Panc1 (cell line): ENCODE measurements around the gene AKAP6. TPM values are rescaled to one million over a fixed set of nuclear protein-coding genes. Genes with fewer than 3 reads are reported as not detected.

Experiments used
- ATAC-seq: fragments of 200-7000 bp; cut with Tn5 transposase; 2 replicates; pipeline ENCODE4 v1.9.1; 2020; ENCODE audit warnings: mild to moderate bottlenecking, moderate library complexity
- BruUV-seq: library from RNA; stranded (reverse); fragments of 400-500 nt; replicated peaks from 2 replicates; lab custom pipeline; 2021; lab: Mats Ljungman, UMichigan
- CTCF ChIA-PET: fragments of 300-600 bp; sonication (Branson Sonifier 250); formaldehyde crosslinking; loops from one replicate; lab custom pipeline; 2022; ENCODE audit warnings: antibody characterized with exemption; lab: Charles Lee
- POLR2A ChIA-PET: fragments of 300-600 bp; sonication (Branson Sonifier 250); formaldehyde crosslinking; loops from one replicate; lab custom pipeline; 2022; ENCODE audit warnings: antibody characterized with exemption; lab: Charles Lee
- DNase-seq: peaks from one replicate; pipeline ENCODE4 v3.0.0-alpha.2; 2010; ENCODE audit warnings: low read depth, low spot score
- H3K27ac ChIP-seq: 2 replicates; pipeline ENCODE4 v1.5.1; 2011; ENCODE audit warnings: mild to moderate bottlenecking, low read length, inconsistent platforms
- H3K27me3 ChIP-seq: fragments of 200-500 bp; sonication (Bioruptor generic); 2 replicates; pipeline ENCODE4 v1.6.0; 2014; ENCODE audit warnings: low read length, inconsistent platforms; ENCODE audit not compliant: control insufficient read depth, insufficient read depth
- H3K36me3 ChIP-seq: fragments of 200-500 bp; sonication (Bioruptor generic); 2 replicates; pipeline ENCODE4 v1.5.1; 2014; ENCODE audit warnings: inconsistent platforms, mild to moderate bottlenecking, low read length, moderate library complexity; ENCODE audit not compliant: control insufficient read depth, insufficient read depth
- H3K4me1 ChIP-seq: 2 replicates; pipeline ENCODE4 v1.5.1; 2011; ENCODE audit warnings: inconsistent platforms, mild to moderate bottlenecking, low read length, moderate library complexity; ENCODE audit not compliant: control insufficient read depth, insufficient read depth
- H3K4me3 ChIP-seq, 2 experiments: 2 replicates each; pipeline ENCODE4 v1.5.1; 2011 to 2012; ENCODE audit warnings: low read depth in 2 of 2, low read length in 2 of 2, mild to moderate bottlenecking in 2 of 2, inconsistent platforms in 1 of 2, moderate library complexity in 1 of 2
- H3K9me3 ChIP-seq: fragments of 200-500 bp; sonication (Bioruptor generic); 2 replicates; pipeline ENCODE4 v1.5.1; 2014; ENCODE audit warnings: low read depth, mild to moderate bottlenecking, inconsistent platforms, low read length, moderate library complexity; ENCODE audit not compliant: control insufficient read depth, insufficient read depth
- POLR2AphosphoS5 ChIP-seq: IDR thresholded peaks from 2 replicates; pipeline ENCODE4 v1.6.1; 2012; ENCODE audit warnings: mild to moderate bottlenecking, low read depth, low read length, moderate library complexity
- SIN3A ChIP-seq: IDR thresholded peaks from 2 replicates; pipeline ENCODE4 v1.6.1; 2012; ENCODE audit warnings: low read depth, mild to moderate bottlenecking, low read length, moderate library complexity, borderline replicate concordance; ENCODE audit not compliant: insufficient read depth
- TCF7L2 ChIP-seq: IDR thresholded peaks from 2 replicates; pipeline ENCODE4 v1.6.1; 2011; ENCODE audit warnings: mild to moderate bottlenecking, low read depth, low read length, inconsistent platforms
- in situ Hi-C: cut with HindIII; loops from 2 replicates; pipeline ENCODE4 v1.10.0; 2016; ENCODE audit warnings: low sequenced_read_pairs, low pct_unique_long_range_greater_than_20kb
- intact Hi-C: fragments of 100-400 bp; cut with micrococcal nuclease; formaldehyde crosslinking; loops from one replicate; pipeline ENCODE4 v1.10.0; 2022; ENCODE audit not compliant: unreplicated experiment
- total RNA-seq: library from RNA; stranded (reverse); gene quantifications from one replicate; pipeline ENCODE4 v1.2.1, GENCODE V29; 2021; ENCODE audit not compliant: unreplicated experiment
- TF ChIP-seq, protein P1 (sequence below): fragments of 450-650 bp; IDR thresholded peaks from 2 replicates; pipeline ENCODE4 v1.5.1; 2017; ENCODE audit warnings: mild to moderate bottlenecking
- TF ChIP-seq, protein P2 (sequence below), 2 experiments: IDR thresholded peaks; 2 replicates each; pipeline ENCODE4 v1.6.1; 2011 to 2012; ENCODE audit warnings: low read depth in 2 of 2, control low read depth in 1 of 2, low read length in 1 of 2, mild to moderate bottlenecking in 1 of 2, moderate library complexity in 1 of 2; ENCODE audit not compliant: insufficient read depth in 1 of 2

The AKAP6 gene
- total RNA-seq, 1 experiment from 2014 or later, result 0.82 TPM

DNA sequence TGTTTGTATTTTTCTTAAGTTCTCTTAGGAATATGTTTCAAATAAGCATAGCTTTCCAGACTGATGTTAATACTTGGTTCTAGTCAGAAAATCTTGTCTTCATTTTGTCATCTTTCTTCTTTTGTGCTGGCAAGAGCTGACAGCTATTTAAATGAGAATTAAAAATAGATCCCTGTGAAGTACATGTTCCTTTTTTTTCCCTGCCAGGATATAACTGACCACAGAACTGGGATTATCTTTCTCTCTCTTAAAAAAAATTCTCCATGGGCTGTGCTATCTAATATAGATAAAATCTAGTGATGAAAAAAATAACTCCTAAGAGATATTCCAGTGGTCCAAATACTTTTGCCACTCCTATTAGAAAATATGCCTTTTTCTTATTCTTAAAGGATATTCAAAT is 163.4 kb downstream of the AKAP6 start:
- Histone ChIP-seq H3K4me3 (no peak overlapping the region), H3K36me3 (no peaks in the 10 kb centered on the region), H3K4me1 (no peaks in the 10 kb centered on the region), H3K27ac (no peak overlapping the region), H3K9me3 (no peaks in the 10 kb centered on the region), H3K27me3 (no peaks in the 10 kb centered on the region)
- no peak for DNase-seq
- intact Hi-C loops, result no loop called here
- ChIA-PET POLR2A (interaction anchor here (0.6 kb wide), 1 partner anchor 217 kb away, joined by 3 read pairs; no protein-coding TSS in a partner anchor), CTCF (no interaction called here)
- no TSS peak for BruUV-seq
- no peak for TF ChIP-seq POLR2AphosphoS5
- in situ Hi-C loops, result no loop called here
- ATAC-seq, result no peak

DNA sequence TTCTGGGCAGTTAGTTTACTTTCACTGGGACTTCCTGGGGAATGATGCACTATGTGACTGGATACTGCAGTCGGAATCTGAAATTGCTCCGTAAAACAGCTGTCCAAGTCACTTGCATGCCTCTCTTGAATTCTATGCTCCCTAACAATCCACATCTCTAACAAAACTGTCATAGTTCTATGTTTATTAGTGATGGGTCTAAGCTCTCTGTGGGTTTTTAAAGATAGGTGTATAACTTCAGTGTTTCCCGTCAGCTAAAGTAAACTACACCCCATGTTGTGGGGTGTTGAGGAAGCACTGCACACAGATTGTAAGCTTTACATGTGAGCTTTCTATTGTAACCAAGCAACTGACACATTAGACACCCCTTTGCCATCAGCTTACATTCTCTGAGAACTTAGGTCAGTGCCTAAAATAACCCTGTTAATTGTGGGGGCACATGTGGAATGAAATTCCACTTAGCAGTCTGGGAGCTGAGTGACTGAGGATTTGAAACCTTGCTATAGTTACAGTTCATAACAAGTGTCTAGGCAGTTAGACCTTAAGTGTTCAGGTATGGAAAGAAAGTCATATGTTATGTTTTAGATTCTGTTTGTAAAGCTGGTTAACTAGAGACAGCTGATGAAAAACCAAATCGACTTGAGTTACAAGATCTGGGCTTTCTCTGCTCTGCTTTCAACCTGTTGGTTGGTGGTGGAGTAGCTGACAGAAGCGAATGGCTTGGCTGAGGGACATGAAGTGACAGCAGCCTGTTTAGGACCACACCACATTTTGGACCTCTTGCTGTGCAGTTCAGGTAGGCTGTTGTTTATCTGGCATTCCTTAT is 165.7 kb downstream of the AKAP6 start:
- no peaks in the 10 kb centered on the region for H3K36me3 ChIP-seq
- TF ChIP-seq POLR2AphosphoS5 (no peak), SIN3A (no peak), TCF7L2 (no peak)
- TF ChIP-seq, protein P1, sequence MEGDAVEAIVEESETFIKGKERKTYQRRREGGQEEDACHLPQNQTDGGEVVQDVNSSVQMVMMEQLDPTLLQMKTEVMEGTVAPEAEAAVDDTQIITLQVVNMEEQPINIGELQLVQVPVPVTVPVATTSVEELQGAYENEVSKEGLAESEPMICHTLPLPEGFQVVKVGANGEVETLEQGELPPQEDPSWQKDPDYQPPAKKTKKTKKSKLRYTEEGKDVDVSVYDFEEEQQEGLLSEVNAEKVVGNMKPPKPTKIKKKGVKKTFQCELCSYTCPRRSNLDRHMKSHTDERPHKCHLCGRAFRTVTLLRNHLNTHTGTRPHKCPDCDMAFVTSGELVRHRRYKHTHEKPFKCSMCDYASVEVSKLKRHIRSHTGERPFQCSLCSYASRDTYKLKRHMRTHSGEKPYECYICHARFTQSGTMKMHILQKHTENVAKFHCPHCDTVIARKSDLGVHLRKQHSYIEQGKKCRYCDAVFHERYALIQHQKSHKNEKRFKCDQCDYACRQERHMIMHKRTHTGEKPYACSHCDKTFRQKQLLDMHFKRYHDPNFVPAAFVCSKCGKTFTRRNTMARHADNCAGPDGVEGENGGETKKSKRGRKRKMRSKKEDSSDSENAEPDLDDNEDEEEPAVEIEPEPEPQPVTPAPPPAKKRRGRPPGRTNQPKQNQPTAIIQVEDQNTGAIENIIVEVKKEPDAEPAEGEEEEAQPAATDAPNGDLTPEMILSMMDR, result no peak
- TF ChIP-seq, protein P2, sequence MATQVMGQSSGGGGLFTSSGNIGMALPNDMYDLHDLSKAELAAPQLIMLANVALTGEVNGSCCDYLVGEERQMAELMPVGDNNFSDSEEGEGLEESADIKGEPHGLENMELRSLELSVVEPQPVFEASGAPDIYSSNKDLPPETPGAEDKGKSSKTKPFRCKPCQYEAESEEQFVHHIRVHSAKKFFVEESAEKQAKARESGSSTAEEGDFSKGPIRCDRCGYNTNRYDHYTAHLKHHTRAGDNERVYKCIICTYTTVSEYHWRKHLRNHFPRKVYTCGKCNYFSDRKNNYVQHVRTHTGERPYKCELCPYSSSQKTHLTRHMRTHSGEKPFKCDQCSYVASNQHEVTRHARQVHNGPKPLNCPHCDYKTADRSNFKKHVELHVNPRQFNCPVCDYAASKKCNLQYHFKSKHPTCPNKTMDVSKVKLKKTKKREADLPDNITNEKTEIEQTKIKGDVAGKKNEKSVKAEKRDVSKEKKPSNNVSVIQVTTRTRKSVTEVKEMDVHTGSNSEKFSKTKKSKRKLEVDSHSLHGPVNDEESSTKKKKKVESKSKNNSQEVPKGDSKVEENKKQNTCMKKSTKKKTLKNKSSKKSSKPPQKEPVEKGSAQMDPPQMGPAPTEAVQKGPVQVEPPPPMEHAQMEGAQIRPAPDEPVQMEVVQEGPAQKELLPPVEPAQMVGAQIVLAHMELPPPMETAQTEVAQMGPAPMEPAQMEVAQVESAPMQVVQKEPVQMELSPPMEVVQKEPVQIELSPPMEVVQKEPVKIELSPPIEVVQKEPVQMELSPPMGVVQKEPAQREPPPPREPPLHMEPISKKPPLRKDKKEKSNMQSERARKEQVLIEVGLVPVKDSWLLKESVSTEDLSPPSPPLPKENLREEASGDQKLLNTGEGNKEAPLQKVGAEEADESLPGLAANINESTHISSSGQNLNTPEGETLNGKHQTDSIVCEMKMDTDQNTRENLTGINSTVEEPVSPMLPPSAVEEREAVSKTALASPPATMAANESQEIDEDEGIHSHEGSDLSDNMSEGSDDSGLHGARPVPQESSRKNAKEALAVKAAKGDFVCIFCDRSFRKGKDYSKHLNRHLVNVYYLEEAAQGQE (IDR thresholded peaks at IDR 0.05; ENCODE audit: insufficient read depth in 1 of 2, low read depth in 2 of 2, low read length in 1 of 2), result no peak
- ATAC-seq (no peak), DNase-seq (no peak)
- no peak overlapping the region; a peak in 1 of 4 replicates for H3K4me3 ChIP-seq
- ChIA-PET POLR2A (no interaction called here), CTCF (no interaction called here)
- H3K4me1 ChIP-seq, result no peaks in the 10 kb centered on the region
- BruUV-seq, result no TSS peak
- intact Hi-C loops (no loop called here), in situ Hi-C loops (no loop called here)
- no peaks in the 10 kb centered on the region for H3K27me3 ChIP-seq
- H3K9me3 ChIP-seq, result no peaks in the 10 kb centered on the region
- H3K27ac ChIP-seq, result no peak overlapping the region

DNA sequence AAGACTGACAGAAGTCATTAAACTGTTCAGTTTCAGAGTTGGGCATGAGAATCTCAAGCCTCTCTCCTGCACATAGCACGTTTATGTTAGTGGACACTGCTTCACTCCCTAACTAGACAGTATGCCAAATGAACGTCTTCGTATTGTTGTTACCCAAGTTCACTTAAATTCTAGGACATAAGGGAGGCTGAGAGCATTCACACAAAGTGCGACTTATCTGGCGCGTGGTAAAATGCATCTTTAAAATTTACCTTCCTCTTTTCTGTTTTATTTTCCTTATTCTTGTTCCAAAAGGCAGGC is 166.3 kb downstream of the AKAP6 start:
- BruUV-seq, result no TSS peak
- DNase-seq (no peak), ATAC-seq (no peak)
- in situ Hi-C loops (no loop called here), intact Hi-C loops (no loop called here)
- Histone ChIP-seq H3K4me3 (no peak overlapping the region; a peak in 1 of 4 replicates), H3K36me3 (no peaks in the 10 kb centered on the region), H3K4me1 (no peaks in the 10 kb centered on the region), H3K9me3 (no peaks in the 10 kb centered on the region), H3K27me3 (no peaks in the 10 kb centered on the region), H3K27ac (no peak overlapping the region)
- POLR2A ChIA-PET, result no interaction called here
- TF ChIP-seq TCF7L2 (no peak), SIN3A (no peak)
- TF ChIP-seq, protein P1, result no peak
- CTCF ChIA-PET, result no interaction called here
